Measurements from ENCODE around the gene P2RY6. TPM values are rescaled to one million over a fixed set of nuclear protein-coding genes. Genes with fewer than 3 reads are reported as not detected.

P2RY6 gene
- total RNA-seq, 1 donor from 2014 or later, result 6.7 TPM

DNA sequence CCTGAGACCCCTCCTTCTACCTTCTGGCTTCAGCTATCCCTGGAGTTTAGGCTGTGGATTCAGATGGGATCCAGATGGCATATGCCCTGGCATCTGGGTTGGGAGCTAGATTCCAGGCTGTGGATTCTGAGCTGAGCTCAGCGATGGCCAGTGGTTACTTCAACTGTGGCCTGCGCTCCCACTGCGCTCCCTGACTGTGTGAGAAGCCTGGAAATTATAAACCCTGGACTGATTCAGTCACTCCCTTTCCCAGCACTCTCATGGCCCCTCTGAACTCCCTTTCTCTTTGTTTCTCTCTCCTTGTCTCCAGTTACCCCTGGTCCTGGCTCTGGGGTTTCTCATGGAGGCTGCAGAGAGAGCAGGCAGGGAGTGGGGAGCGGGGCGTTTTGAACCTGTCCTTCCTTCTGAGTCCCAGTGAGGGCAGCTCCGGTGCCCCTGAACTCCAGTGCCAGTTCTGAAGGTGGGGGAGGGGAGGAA lies 40.8 kb downstream of the P2RY6 start:
- no peak for DNase-seq (ENCODE audit: low spot score)

DNA sequence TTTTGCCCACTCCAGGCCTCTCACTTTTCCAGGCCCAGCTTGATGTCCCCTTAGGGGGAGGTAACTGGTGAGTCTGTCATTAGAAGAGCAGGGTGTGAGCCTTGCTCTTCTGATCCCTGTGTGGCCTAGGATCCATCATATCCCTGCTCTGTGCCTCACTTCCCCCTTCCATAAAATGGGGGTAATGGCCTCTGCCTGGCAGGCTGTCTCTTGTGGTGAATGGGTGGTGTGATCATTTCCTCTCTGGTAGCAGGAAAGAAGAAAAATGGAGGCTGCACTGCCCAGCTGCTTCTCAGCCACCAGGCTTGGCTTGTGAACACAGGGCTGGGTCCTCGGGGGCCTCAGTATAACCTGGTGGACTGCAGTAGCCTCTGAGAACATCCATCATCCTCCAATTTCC lies 41.5 kb downstream of the P2RY6 start:
- DNase-seq (ENCODE audit: low spot score), result no peak

DNA sequence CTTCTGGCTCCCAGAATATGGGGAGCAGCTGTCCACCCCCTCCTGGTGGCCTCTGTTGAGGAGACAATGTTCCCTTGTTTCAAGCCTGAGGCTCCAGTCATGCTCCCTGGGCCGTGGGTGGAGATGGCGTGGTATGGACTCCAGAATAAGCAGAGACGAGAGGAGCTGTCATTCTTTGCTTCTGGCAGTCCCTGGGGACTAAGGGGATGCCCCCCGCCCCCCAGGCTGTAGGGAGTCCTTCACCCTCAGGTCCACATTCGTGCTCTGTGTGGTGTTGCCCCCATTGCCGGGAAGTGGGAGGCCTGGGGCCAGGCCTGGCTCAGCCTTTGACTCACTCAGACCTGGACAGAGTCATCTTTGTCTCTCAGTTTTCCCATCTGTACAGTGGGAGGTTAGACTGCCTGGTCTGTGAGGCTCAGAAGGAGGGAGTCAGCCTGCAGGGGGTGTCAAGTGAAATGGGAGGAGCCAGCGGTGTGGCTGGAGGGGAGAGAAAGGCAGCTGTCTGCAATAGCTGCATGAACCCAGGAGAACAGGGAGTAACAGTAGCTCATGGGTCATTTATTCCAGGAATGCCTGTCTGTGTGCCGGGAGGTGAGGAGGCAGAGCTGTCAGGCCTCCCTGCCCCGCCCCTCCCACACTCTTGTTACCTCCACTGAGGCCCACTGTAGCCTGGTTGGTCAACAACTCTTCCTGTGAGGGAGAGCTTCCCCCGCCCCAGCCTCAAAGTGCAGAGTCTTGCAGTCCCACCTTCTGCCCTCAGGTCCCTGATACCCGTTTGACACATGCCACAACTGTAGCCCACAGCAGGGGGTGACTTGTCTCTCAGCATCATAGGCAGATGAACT lies 42.2 kb downstream of the P2RY6 start:
- DNase-seq (ENCODE audit: low spot score), result no peak

DNA sequence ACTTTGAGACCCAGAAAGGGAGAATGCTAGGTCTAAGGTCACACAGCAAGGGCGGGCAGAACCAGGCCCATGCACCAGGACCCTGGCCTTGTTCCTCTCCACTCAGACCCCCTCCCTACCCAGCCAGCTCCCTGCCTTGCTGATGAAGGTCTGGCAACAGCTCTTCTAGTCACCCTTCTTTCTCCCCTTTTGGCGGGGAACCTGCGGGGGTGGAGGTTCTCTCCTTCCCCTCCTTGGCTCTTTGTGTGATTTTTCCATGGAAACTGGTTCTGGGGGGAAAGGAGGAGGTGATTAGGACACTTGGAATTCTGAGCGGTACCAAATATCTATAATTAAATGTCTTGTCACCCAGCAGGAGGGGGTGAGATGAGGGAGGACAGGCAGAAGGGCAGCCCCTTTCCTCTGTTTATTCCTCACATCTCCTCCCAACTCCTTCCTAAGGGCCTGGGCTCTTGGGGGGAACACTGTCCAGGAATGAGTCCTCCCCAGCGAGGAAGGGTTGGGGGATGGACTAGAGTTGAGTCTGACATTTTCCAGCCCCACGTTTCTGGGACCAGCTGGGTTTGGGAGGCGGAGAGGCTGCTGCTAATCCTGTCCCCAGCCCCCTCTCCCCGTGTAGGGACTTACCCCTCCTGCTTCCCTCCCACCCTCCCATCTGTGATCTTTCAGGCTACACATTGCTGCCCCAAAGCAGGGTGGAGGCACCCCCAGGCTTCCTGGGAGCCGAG lies 43.3 kb downstream of the P2RY6 start:
- DNase-seq (ENCODE audit: low spot score), result no peak

DNA sequence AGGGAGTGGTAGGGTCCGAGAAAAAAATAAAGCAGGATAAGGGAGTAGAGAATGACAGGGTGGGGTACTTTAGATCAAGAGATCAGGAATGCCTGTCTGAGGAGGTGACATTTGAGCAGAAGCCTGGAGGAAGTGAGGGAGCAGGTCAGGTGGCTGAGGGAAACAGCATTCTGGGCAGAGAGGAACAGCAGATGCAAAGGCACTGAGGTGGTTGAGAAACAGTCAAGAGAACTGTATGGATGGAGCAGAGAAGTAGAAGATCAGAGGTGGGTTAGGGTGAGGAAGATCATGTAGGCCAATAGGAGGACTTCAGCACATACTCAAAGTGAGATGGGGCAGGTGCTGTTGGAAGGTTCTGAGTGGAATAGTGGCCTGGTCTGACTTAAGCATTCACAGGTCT lies 44.3 kb downstream of the P2RY6 start:
- DNase-seq (ENCODE audit: low spot score), result no peak

DNA sequence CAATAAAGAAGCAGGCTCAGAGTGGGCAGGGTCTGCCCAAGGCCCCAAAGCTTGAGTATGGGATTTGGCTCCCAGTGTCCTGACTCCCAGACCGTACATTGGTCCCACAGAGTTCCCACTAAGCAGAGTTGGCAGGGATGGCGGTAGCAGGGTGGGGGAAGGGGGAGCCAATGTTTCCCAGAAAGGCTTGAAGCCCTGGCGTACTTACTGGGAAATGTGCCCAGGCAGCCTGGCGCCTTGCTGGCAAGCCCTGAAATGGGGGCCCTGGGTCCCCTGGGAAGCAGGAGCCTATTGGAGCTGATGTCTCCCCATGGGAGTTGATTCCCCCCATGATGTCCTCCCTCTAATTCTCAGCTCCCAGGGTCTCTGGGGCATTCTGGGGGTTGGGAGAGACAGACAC lies 45.2 kb downstream of the P2RY6 start:
- no peak for DNase-seq (ENCODE audit: low spot score)

DNA sequence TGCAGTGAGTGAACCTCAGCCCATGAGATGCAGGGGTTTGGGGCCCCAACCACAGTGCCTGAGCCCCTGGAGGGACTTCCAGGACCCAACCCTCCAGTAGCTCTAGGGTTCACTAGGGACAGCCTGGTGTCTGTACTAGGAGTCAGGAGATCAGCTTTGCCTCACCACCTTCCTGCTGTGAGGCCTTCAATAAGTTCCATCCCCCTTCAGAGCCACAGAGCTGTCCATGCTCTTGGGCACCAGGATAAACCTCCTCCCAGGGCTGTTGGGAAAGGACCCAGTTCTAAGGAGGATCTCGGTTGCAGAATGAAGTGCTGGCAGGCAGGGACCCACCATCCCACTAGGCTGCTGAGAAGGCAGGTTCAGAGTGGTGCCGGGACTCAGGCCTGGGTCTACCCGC lies 45.7 kb downstream of the P2RY6 start:
- no peak for DNase-seq (ENCODE audit: low spot score)

GRCh38 chr11:73318501-73319011 lies 46.4 kb downstream of the P2RY6 start:
- DNase-seq (ENCODE audit: low spot score), result no peak

- DNase-seq (ENCODE audit: low spot score), result no peak
Observed at GRCh38 chr11:73320763-73321603, 48.8 kb downstream of the P2RY6 start.

DNA sequence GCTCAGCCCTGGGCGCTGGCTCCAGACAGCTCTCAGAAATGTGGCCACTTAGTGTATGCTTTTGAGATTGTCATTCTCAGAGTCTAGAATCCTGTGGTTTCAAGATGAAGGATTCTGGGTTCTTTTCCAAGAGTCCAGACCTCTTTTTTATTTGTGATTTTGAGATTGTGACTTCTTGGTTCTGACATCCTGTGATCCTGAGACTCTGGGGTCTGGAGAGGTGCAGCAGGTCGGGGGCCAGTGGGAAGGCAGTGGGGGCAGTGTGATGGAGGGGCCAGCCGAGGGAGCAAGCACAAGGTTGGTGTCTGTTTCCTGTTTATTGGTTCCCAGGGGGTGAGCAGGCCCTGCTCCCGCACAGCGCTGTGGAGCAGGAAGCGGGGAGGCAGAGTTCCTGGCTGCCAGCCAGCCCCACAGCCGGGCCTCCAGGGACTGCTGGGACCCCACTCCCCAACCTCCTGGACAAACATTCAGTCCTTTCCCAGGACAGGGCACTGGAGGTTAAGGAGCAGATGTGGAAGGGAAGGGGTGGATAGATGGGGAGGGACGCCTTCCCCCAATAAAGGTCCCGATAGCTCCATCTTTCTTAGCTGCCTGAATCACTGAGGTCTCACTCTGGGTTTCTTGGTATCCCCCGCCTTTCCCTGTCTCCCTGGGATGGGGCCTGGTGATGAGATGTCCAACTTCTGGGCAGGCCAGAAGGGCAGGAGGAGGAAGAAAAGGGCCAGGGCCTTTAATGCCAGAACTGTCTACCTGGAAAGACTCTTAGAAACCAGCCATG lies 49.7 kb downstream of the P2RY6 start:
- DNase-seq (ENCODE audit: low spot score), result no peak

- no peak for DNase-seq (ENCODE audit: low spot score)
Observed at GRCh38 chr11:73322382-73323306, 50.5 kb downstream of the P2RY6 start.

DNA sequence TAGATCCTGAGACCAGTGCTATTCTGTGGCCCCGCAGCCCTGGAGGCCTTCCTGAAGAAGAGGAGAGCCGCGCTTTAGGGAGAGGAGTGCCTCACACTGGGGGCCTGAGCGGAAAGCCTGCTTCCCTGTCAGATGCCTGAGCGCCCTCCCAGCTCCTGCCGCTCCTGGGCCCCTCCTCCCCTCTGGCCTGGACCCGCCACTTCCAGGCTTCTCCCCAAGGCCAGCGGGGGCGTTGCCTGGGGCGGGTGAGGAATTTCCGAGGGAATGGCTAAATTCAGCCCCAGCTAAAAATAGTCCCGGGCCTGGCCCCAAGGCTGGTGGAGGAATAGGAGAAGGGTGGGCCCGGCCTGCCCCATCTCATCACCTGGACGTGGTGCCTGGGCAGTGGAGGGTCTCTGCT lies 51.3 kb downstream of the P2RY6 start:
- DNase-seq (ENCODE audit: low spot score), result no peak

- DNase-seq (ENCODE audit: low spot score), result no peak
Observed at GRCh38 chr11:73324116-73324515, 52.0 kb downstream of the P2RY6 start.

DNA sequence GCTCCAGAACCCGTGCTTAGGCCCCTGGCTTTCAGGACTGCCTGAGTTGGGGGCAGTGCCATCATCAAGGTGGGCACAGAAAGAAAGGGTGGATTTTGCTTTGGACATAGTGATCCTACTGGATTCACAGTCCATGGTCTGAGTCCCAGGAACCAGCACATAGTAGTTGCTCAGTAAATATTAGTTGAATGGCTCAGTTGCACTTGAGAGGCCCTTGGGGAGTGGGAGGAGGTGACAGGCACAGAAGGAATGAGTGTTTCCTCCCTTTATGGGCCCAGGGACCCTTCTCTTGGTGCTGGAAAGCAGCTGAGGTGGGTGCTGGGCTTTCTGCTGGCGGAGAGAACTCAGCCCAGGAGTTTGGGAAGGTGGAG lies 52.5 kb downstream of the P2RY6 start:
- DNase-seq (ENCODE audit: low spot score), result no peak

DNA sequence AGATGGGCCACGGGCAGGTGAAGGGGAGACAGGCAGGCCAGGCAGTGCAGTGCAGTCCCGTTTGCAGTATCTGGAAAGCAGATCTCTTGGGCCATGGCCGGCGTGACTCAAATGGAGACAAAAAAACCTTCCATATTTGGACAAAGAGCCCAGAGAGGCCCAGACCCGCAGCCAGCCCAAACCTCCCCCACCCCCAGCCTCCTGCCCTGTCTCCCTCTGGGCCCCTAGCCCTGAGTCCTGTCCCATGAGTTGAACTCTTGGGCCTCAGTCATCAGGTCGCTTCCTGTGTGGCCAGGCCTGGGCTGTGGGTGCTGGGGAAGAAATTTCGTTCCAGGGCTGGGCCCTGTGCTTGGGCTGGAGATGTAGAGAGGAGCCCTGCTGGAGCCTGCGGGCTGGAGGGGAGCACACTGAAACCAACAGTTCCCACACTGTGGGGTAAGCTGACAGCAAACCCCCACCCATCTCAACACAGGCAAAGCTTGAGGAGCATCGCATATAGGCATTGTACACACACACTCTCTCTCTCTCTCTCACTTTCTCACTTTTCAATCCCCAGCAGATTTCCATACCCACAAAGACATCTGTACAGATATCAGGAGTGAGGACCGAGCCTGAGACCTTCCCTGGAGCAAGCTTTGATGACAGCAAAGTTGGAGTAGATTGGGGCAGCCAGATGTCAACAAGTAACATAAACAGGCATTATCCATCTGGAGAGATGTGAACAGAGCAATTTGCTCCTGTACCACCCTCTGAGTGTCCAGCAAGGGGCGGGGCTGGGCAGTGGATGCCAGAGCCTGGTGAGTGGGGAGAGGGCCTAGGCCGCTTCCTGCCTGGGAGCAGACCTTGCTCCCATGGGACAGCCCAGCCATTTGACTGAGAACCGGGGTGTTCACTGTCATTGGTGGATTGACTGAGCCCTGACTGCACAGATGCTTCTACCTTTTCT lies 53.2 kb downstream of the P2RY6 start:
- no peak for DNase-seq (ENCODE audit: low spot score)

DNA sequence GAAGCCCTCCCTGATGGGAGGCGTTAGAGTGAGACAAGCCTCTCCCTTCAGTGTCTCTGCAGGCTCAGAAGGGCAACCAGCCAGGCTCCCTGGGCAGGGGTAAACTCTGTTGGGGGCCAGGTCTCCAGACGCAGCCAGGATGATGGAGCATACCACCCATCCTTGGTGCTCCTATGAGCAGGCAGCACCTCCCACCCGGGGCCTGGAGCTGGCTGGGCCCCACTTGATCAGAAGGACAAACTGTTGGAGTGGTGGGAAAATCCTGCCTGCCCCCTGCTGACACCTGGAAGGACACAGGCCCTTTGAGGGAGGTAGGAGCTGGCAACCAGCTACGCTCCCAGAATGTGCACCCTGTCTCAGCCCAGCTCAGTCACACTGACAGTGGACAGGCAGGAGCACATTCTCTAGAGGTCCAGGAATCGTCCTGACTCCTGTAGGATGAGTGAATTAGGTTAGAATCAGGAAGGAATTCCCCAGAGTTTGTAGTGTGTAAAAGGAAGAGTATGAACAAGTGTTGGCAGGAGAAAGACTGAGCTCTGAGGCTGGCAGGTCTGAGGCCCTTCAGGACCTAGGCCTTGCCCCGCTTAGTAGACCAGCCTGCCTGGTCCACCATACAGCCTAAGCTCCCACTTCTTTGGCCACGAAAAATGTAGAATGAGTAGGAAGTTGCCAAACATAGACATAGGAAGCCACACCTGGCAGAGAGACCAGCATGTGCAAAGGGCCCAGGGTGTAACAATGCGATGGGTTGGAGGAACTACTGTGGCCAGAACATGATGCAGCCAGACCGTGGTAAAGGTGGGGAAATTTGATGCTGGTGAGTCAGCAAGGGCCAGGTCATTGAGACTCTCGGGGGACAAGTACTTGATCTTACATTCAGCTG lies 55.0 kb downstream of the P2RY6 start:
- no peak for DNase-seq (ENCODE audit: low spot score)

DNA sequence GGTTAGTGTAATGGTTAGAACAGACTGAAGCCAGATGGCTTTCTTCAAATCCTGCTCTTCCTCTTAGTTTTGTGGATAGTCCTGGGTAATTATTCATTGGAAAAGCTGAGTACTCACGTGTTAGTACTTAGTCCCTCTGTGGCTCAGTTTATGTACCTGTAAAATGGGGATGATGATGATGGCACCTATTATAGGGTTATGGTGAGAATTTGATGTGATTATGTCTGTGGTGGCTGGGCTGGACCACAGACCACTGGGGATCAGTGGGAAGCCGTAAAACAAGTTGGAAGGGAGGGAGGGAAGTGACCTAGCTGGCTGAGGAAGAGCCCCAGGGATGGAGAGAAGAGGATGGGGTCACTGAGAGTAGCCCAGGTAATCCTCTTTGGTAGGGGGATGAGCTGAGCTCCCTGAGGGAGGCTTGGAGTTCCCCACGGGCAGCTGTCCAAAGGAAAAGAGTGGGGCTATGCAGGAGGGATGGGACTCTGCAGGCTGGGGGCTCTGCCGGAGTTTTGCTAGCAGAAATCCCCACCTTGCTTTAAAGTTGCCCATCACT lies 55.8 kb downstream of the P2RY6 start:
- no peak for DNase-seq (ENCODE audit: low spot score)

Data from mesenteric fat pad (tissue), 1 donor.